Tibial artery (tissue), 4 donors: ENCODE measurements around the gene NPSR1.
"Not testable (repeated sequence)": the region's sequence is repeated elsewhere in the genome, so short reads cannot be mapped to it uniquely, and the experiment has no call there.

Source experiments
- DNase-seq, 2 donors: peaks; one replicate each; pipeline ENCODE4 v3.0.0-alpha.2; 2019
- H3K27ac ChIP-seq, 2 donors: fragments of 200-600 bp; sonication (generic) in 1 of 2; 1 replicate in 1 of 2; 2 replicates in 1 of 2; pipeline ENCODE4 v1.5.1; 2018 to 2019; ENCODE audit warnings: mild to moderate bottlenecking in 1 of 2
- H3K27me3 ChIP-seq, 2 donors: fragments of 200-600 bp; sonication (generic) in 1 of 2; one replicate each; pipeline versions ENCODE4 v1.5.1 to v1.6.0; 2016 to 2019
- H3K36me3 ChIP-seq, 3 donors: fragments of 200-600 bp; sonication (generic) in 2 of 3; one replicate each; pipeline ENCODE4 v1.5.1; 2016 to 2019; ENCODE audit warnings: mild to moderate bottlenecking in 2 of 3
- H3K4me1 ChIP-seq, 4 donors: fragments of 200-600 bp; sonication (generic) in 2 of 4; 1 replicate in 3 of 4; 2 replicates in 1 of 4; pipeline ENCODE4 v1.5.1; 2016 to 2019
- H3K4me3 ChIP-seq, 2 donors: fragments of 200-600 bp; sonication (generic) in 1 of 2; 1 replicate in 1 of 2; 2 replicates in 1 of 2; pipeline ENCODE4 v1.5.1; 2018 to 2019; ENCODE audit warnings: mild to moderate bottlenecking in 2 of 2
- H3K9me3 ChIP-seq, 3 donors: fragments of 200-600 bp; sonication (generic) in 1 of 3; one replicate each; pipeline ENCODE4 v1.5.1; 2016 to 2019
- intact Hi-C: fragments of 100-400 bp; cut with DNase I; formaldehyde crosslinking; loops from one replicate; pipeline ENCODE4 v1.15.0; 2023; ENCODE audit warnings: low total_unique reads
- TF ChIP-seq, protein P1 (sequence below), 2 experiments: fragments of 200-600 bp in 1 of 2; fragments of 450-650 bp in 1 of 2; IDR thresholded peaks; one replicate each; pipeline ENCODE4 v1.5.1; 2017 to 2019; ENCODE audit warnings: antibody characterized with exemption in 2 of 2, mild to moderate bottlenecking in 1 of 2, moderate library complexity in 1 of 2

NPSR1 gene

DNA sequence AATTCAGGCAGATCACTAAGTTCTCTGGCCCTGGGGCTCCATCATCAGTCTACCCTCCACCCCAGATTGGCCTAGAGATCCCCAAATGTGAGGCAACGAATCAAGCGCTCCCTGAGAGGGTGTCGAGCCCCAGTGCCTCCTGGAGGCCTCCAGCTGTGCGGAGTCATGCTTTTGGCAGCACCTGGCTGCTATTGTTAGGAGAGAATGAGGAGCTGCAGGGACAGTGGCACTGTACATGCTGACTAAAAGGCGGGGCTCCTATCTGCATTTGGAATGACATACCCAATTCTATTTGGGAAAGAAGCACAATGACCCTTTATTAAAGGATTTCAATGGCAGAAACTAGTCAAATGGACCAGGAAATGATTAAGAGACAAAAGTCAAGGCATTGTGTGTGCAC lies 217.5 kb downstream of the NPSR1 start:
- Histone ChIP-seq H3K4me3 (no peak overlapping the region), H3K36me3 (no peaks in the 10 kb centered on the region), H3K27me3 (no peaks in the 10 kb centered on the region), H3K4me1 (no peaks in the 10 kb centered on the region), H3K9me3 (peaks cover 0 to 5% (median 0%) of the 10 kb centered on the region in 3 donors), H3K27ac (no peak overlapping the region)
- TF ChIP-seq, protein P1, sequence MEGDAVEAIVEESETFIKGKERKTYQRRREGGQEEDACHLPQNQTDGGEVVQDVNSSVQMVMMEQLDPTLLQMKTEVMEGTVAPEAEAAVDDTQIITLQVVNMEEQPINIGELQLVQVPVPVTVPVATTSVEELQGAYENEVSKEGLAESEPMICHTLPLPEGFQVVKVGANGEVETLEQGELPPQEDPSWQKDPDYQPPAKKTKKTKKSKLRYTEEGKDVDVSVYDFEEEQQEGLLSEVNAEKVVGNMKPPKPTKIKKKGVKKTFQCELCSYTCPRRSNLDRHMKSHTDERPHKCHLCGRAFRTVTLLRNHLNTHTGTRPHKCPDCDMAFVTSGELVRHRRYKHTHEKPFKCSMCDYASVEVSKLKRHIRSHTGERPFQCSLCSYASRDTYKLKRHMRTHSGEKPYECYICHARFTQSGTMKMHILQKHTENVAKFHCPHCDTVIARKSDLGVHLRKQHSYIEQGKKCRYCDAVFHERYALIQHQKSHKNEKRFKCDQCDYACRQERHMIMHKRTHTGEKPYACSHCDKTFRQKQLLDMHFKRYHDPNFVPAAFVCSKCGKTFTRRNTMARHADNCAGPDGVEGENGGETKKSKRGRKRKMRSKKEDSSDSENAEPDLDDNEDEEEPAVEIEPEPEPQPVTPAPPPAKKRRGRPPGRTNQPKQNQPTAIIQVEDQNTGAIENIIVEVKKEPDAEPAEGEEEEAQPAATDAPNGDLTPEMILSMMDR (IDR thresholded peaks at IDR 0.05), result no peak
- intact Hi-C loops, result no loop called here
- no peak for DNase-seq

DNA sequence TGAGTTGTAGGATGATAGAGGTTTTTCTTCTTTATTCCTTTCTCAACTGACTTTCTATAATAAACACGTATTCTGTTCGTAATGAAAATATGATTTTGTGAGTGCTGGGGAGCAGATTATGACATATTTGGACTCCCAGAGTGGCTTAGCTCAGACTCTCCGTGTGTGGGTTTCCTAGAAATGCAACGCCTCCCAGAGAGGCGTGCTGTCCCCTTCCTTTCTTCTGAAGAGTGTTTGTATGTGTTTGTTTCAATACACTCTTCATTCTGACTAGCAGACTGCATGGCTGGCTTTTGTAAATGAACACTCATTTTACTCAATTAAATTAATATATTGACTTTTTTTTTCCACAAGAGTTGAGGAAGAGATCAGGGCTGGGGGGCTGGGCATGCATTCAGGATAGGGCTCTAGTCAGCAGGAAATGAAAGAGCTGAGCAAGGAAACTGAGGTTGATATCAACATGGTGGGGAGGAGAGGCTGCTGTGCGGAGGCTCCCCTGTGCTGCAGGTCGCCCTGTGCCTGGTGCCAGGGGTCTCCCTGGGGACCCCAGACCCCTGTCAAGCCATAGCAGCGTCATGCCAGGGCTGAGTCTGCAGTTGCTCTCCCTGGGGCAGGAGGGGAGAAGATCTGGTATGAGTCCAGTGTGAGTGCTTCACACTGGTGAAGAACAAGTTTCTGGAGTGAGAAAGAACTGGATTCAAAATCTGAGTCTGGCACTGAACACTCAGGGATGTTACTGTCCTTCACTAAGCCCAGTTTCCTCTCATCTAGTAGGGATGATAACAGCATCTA lies 221.1 kb downstream of the NPSR1 start:
- DNase-seq, intact Hi-C loops, H3K9me3 ChIP-seq, H3K4me3 ChIP-seq, H3K36me3 ChIP-seq, H3K27me3 ChIP-seq, H3K27ac ChIP-seq, H3K4me1 ChIP-seq: not testable (repeated sequence)

DNA sequence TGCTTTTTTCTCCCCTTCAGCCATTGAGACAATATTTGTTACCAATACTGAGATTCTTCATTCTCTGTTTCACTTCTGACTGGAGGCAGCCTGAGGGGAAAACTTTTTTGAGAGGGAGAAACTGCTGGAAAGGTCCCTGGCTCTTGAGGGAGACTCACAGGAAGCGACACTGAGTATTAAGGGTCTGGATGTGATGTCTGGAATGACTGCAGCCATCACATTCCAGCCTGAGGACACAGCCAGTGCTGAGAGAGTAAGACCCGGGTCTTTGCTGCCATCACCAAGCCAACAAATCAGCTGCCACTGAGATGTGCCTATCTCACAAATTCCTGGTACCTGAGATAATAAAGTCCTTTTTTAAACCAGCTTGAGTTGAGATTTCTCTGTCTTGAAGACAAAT lies 221.9 kb downstream of the NPSR1 start:
- no peaks in the 10 kb centered on the region for H3K27me3 ChIP-seq
- TF ChIP-seq, protein P1 (IDR thresholded peaks at IDR 0.05), result no peak
- no peak overlapping the region for H3K27ac ChIP-seq
- DNase-seq, result no peak
- no peaks in the 10 kb centered on the region for H3K36me3 ChIP-seq
- H3K4me3 ChIP-seq, result no peak overlapping the region
- peaks cover 0 to 11% (median 8%) of the 10 kb centered on the region in 3 donors for H3K9me3 ChIP-seq
- no peaks in the 10 kb centered on the region for H3K4me1 ChIP-seq
- intact Hi-C loops, result no loop called here

DNA sequence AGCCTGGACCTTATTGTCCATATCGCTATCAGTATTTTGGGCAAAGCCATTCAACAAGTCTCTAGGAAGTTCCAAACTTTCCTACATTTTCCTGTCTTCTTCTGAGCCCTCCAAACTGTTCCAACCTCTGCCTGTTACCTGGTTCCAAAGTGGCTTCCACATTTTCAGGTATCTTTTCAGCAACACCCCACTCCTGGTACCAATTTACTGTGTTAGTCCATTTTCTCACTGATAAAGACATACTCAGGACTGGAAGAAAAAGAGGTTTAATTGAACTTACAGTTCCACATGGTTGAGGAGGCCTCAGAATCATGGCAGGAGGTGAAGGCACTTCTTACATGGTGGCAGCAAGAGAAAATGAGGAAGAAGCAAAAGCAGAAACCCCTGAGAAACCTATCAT lies 225.8 kb downstream of the NPSR1 start:
- H3K4me1 ChIP-seq, DNase-seq, H3K36me3 ChIP-seq, H3K27me3 ChIP-seq, H3K27ac ChIP-seq, H3K4me3 ChIP-seq, intact Hi-C loops: not testable (repeated sequence)
- peaks cover 0 to 11% (median 10%) of the 10 kb centered on the region in 3 donors for H3K9me3 ChIP-seq

GRCh38 chr7:34886856-34887255 lies 228.8 kb downstream of the NPSR1 start:
- no peaks in the 10 kb centered on the region for H3K27me3 ChIP-seq
- H3K27ac ChIP-seq, result no peak overlapping the region
- TF ChIP-seq, protein P1 (IDR thresholded peaks at IDR 0.05), result no peak
- no peak for DNase-seq
- no peaks in the 10 kb centered on the region for H3K36me3 ChIP-seq
- intact Hi-C loops, result no loop called here
- no peak overlapping the region for H3K4me3 ChIP-seq
- no peaks in the 10 kb centered on the region for H3K4me1 ChIP-seq
- peaks cover 0 to 11% (median 10%) of the 10 kb centered on the region in 3 donors for H3K9me3 ChIP-seq

GRCh38 chr7:34889951-34890350 lies 231.9 kb downstream of the NPSR1 start:
- intact Hi-C loops, result no loop called here

More at GRCh38 chr7:34889951-34890350, 231.9 kb downstream of the NPSR1 start:
- no peak for DNase-seq
- TF ChIP-seq, protein P1 (IDR thresholded peaks at IDR 0.05), result no peak
- Histone ChIP-seq H3K36me3 (no peaks in the 10 kb centered on the region), H3K27ac (no peak overlapping the region), H3K4me3 (no peak overlapping the region), H3K9me3 (peaks cover 0 to 11% (median 2%) of the 10 kb centered on the region in 3 donors), H3K27me3 (no peaks in the 10 kb centered on the region), H3K4me1 (no peaks in the 10 kb centered on the region)
